Thymus (tissue), 11 donors: ENCODE measurements around the gene NEGR1. TPM values are rescaled to one million over a fixed set of nuclear protein-coding genes. Genes with fewer than 3 reads are reported as not detected.

ENCODE experiments used
- DNase-seq, 9 donors: peaks; one replicate each; pipeline ENCODE4 v3.0.0-alpha.2; 2013; ENCODE audit warnings: low spot score in 9 of 9, low read depth in 6 of 9, missing footprints in 1 of 9
- H3K27ac ChIP-seq, 2 donors: one replicate each; pipeline ENCODE4 v1.5.1; 2013; ENCODE audit warnings: control low read depth in 1 of 2, low read depth in 1 of 2, low read length in 1 of 2, mild to moderate bottlenecking in 1 of 2, moderate library complexity in 1 of 2
- H3K27me3 ChIP-seq, 2 donors: one replicate each; pipeline ENCODE4 v1.5.1; 2013; ENCODE audit warnings: low read length in 1 of 2; ENCODE audit not compliant: control insufficient read depth in 2 of 2, insufficient read depth in 1 of 2
- H3K36me3 ChIP-seq, 2 donors: one replicate each; pipeline ENCODE4 v1.5.1; 2013; ENCODE audit warnings: low read length in 1 of 2, mild to moderate bottlenecking in 1 of 2, moderate library complexity in 1 of 2; ENCODE audit not compliant: control insufficient read depth in 2 of 2, insufficient read depth in 2 of 2
- H3K4me1 ChIP-seq, 2 donors: one replicate each; pipeline ENCODE4 v1.5.1; 2013; ENCODE audit warnings: low read length in 2 of 2; ENCODE audit not compliant: control insufficient read depth in 2 of 2, insufficient read depth in 2 of 2
- H3K4me3 ChIP-seq, 2 donors: one replicate each; pipeline ENCODE4 v1.5.1; 2013; ENCODE audit warnings: low read length in 2 of 2, control low read depth in 1 of 2, mild to moderate bottlenecking in 1 of 2
- H3K9me3 ChIP-seq, 2 donors: one replicate each; pipeline ENCODE4 v1.5.1; 2013; ENCODE audit warnings: low read length in 1 of 2, mild to moderate bottlenecking in 1 of 2; ENCODE audit not compliant: control insufficient read depth in 2 of 2, insufficient read depth in 1 of 2
- WGBS: extraction: QIAGEN DNeasy Blood & Tissue Kit; methylation state at CpG from one replicate; pipeline ENCODE4 v1.1.7; 2013; 5-methylcytosine and 5-hydroxymethylcytosine counted together
- polyA plus RNA-seq: library from polyadenylated mRNA; stranded (reverse); fragments of 200-250 nt; gene quantifications from one replicate; pipeline ENCODE4 v1.2.3, GENCODE V29; 2013
- total RNA-seq: library from RNA; stranded (reverse); fragments of 120-200 nt; gene quantifications from one replicate; pipeline ENCODE4 v1.2.4, GENCODE V29; 2013
- donor health status: healthy.

The NEGR1 gene
- total and polyA plus RNA-seq, 2 donors, result 2.8 to 3.3 TPM

GRCh38 chr1:71649608-71650007, 632.7 kb downstream of the NEGR1 start:
- Histone ChIP-seq H3K9me3 (no peaks in the 10 kb centered on the region), H3K27ac (no peak overlapping the region), H3K36me3 (no peaks in the 10 kb centered on the region), H3K4me3 (no peak overlapping the region), H3K4me1 (no peaks in the 10 kb centered on the region), H3K27me3 (no peaks in the 10 kb centered on the region)
- WGBS, result 91% methylated on average over 1 of the region's 1 CpG
- DNase-seq, result no peak

- Histone ChIP-seq H3K27ac (no peak overlapping the region), H3K9me3 (no peaks in the 10 kb centered on the region), H3K4me1 (no peaks in the 10 kb centered on the region), H3K4me3 (no peak overlapping the region), H3K36me3 (no peaks in the 10 kb centered on the region), H3K27me3 (no peaks in the 10 kb centered on the region)
- DNase-seq, result no peak
- WGBS, result 76% methylated on average over 1 of the region's 1 CpG
Measured at GRCh38 chr1:71647513-71648300, 634.6 kb downstream of the NEGR1 start.

- WGBS, result 95% methylated on average over 2 of the region's 2 CpGs
- H3K4me1 ChIP-seq, result peaks cover 6 to 8% of the 10 kb centered on the region in 2 donors
Measured at GRCh38 chr1:71645015-71645414, 637.3 kb downstream of the NEGR1 start.

DNA sequence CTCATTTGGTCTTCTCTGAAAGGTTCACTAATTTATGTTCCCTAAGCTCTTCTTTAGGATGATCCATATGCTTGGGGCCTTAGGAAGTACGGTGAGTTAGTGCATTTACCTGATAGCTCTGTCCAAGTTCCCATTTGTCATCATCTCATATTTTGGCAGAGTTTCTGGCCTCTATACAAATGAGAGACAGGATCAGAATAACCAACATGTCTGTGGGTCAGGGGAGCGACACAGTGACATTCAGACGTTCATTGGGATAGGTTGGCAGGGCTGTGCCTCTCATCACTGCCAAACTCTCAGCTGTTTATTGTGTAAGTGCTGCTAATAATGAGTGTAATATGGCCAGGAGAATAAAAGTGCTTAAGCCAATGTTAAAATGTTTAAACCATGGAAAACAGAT, 640.4 kb downstream of the NEGR1 start:
- no peaks in the 10 kb centered on the region for H3K27me3 ChIP-seq
- H3K4me1 ChIP-seq, result peaks cover 8 to 9% of the 10 kb centered on the region in 2 donors
- H3K27ac ChIP-seq, result no peak overlapping the region
- H3K36me3 ChIP-seq, result no peaks in the 10 kb centered on the region
- no peak for DNase-seq
- no peak overlapping the region for H3K4me3 ChIP-seq
- H3K9me3 ChIP-seq, result no peaks in the 10 kb centered on the region
- WGBS, result 96% methylated on average over 3 of the region's 3 CpGs

More at GRCh38 chr1:71645015-71645414, 637.3 kb downstream of the NEGR1 start:
- no peak for DNase-seq
- H3K4me3 ChIP-seq, result no peak overlapping the region
- no peaks in the 10 kb centered on the region for H3K9me3 ChIP-seq
- H3K36me3 ChIP-seq, result no peaks in the 10 kb centered on the region
- no peak overlapping the region for H3K27ac ChIP-seq
- no peaks in the 10 kb centered on the region for H3K27me3 ChIP-seq

DNA sequence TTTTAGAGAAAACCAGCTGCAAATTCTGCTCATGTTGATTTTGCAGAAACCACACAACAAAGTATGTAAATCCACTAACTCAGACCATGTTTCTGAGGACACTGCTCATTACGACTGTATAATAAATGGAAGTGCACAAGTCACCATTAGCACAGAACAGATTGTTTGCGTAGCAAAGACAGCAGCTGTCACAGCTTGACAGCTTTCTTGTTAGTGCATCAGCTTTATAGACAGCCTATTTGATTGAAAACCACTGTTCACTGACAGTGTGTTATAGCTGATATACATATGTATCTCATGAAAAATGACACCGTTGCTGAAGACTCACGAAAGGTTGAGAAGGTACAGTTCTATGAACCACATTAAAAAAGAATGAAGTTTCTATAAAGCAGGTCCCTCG, 641.3 kb downstream of the NEGR1 start:
- 95% methylated on average over 5 of the region's 5 CpGs for WGBS
- Histone ChIP-seq H3K27ac (no peak overlapping the region), H3K9me3 (no peaks in the 10 kb centered on the region), H3K4me1 (peaks cover 8 to 9% of the 10 kb centered on the region in 2 donors), H3K4me3 (no peak overlapping the region), H3K27me3 (no peaks in the 10 kb centered on the region), H3K36me3 (no peaks in the 10 kb centered on the region)
- DNase-seq, result no peak

DNA sequence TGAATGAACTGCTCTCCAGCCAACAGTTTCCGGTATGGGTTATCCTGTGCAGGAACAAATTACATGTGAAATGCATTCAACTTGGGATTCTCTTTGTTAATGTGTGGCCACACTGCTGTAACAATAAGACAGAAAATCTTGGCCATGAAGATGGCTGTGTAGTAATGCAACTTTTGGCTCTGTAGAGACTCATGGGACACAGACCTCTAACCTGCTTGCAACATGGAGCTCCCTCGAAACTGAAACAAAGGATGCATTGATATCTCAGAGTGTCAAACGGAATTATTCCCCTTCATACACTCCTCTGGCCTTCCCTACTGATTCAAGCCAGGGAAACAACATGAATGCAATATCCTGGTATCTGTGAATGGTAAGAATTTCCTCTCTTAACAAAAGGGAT, 642.2 kb downstream of the NEGR1 start:
- 97% methylated on average over 3 of the region's 3 CpGs for WGBS
- H3K27ac ChIP-seq, result no peak overlapping the region

DNA sequence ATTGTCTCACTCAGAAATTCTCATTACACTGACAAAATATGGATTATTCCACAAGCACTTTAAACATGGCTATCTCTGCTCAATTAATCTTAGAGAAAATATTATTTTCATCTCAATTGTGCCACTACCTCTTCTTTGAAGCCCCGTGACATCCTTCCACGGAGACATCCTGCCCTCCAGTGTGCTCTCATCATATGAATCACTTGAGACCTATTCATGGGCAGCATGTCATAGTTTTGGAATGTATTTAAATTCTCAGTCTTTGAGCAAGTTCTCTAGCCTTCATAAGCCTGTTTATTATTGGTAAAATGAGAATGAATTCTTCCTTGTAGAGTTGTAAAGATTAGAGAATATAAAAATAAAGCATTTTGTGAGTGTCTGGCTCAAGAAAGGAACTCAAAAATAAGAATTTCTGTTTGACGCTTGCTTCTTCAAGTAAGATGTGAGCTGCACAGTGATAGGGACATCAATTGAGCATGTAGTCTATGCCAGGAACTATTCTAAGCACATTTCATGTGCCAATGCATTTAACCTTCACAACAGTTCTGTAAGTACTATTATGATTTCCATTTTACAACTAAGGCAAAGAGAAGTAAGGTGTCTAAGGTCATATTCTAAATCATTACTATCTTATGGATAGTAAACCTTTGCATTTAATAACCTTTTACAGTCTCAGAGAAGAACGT, 644.1 kb downstream of the NEGR1 start:
- no peak for DNase-seq
- Histone ChIP-seq H3K36me3 (no peaks in the 10 kb centered on the region), H3K27me3 (no peaks in the 10 kb centered on the region), H3K9me3 (no peaks in the 10 kb centered on the region), H3K27ac (no peak overlapping the region), H3K4me1 (peaks cover 8 to 9% of the 10 kb centered on the region in 2 donors), H3K4me3 (no peak overlapping the region)
- WGBS, result 95% methylated on average over 4 of the region's 4 CpGs

More for the DNA sequence above, 642.2 kb downstream of the NEGR1 start:
- DNase-seq, result no peak
- Histone ChIP-seq H3K9me3 (no peaks in the 10 kb centered on the region), H3K36me3 (no peaks in the 10 kb centered on the region), H3K27me3 (no peaks in the 10 kb centered on the region), H3K4me3 (no peak overlapping the region), H3K4me1 (peaks cover 8 to 9% of the 10 kb centered on the region in 2 donors)

DNA sequence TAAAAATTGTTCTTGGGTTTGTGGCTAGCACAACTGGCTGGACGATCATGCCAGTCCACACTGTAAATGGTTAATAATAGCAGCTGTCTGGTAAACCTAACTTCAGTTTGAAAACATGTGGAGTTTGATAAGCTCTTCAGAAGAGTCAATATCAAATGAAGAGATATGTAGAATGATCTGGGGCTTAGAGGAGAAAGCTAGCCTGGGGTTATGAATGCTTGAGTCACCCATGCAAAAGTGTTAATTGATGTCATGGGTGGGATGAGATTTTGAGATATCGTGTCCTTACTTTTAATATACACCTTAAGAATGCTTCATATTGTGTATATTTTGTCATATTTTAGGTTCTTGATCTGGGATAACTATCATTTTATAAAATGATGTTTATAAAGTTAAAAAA, 646.8 kb downstream of the NEGR1 start:
- peaks cover 0 to 3% of the 10 kb centered on the region in 2 donors for H3K4me1 ChIP-seq
- H3K9me3 ChIP-seq, result no peaks in the 10 kb centered on the region
- WGBS, result 100% methylated on average over 2 of the region's 2 CpGs
- H3K36me3 ChIP-seq, result no peaks in the 10 kb centered on the region
- no peak overlapping the region for H3K4me3 ChIP-seq
- no peak overlapping the region for H3K27ac ChIP-seq
- no peaks in the 10 kb centered on the region for H3K27me3 ChIP-seq
- no peak for DNase-seq

GRCh38 chr1:71634159-71634558, 648.2 kb downstream of the NEGR1 start:
- Histone ChIP-seq H3K27ac (no peak overlapping the region), H3K4me1 (peaks cover 0 to 1% of the 10 kb centered on the region in 2 donors), H3K4me3 (no peak overlapping the region), H3K9me3 (no peaks in the 10 kb centered on the region), H3K36me3 (no peaks in the 10 kb centered on the region), H3K27me3 (no peaks in the 10 kb centered on the region)
- no peak for DNase-seq
